Neural cell (in vitro differentiated cells): ENCODE data around the gene PAMR1. TPM values are rescaled to one million over a fixed set of nuclear protein-coding genes. Genes with fewer than 3 reads are reported as not detected.

Experiments used
- H2AFZ ChIP-seq: fragments of 200-600, 300-800 bp; sonication (generic), shearing (Covaris generic); 2 replicates; pipeline ENCODE4 v1.6.0; 2014; ENCODE audit warnings: low read depth, mild to moderate bottlenecking, antibody characterized with exemption, low read length, moderate library complexity
- H3F3A ChIP-seq: fragments of 200-600 bp; shearing (Covaris generic); 2 replicates; pipeline ENCODE4 v1.6.1; 2016; ENCODE audit warnings: mild to moderate bottlenecking, moderate library complexity, mixed read lengths, antibody characterized with exemption, low read length; ENCODE audit not compliant: insufficient read depth, poor library complexity, severe bottlenecking
- H3K27ac ChIP-seq: fragments of 200-600, 300-800 bp; sonication (generic), shearing (Covaris generic); 2 replicates; pipeline ENCODE4 v1.5.1; 2014; ENCODE audit warnings: mild to moderate bottlenecking, low read length, moderate library complexity
- H3K27me3 ChIP-seq: fragments of 300-800, 200-600 bp; sonication (generic), shearing (Covaris generic); 2 replicates; pipeline ENCODE4 v1.6.0; 2014; ENCODE audit warnings: mild to moderate bottlenecking, low read depth, low read length, moderate library complexity; ENCODE audit not compliant: insufficient read depth
- H3K36me3 ChIP-seq: fragments of 300-800, 200-600 bp; sonication (generic), shearing (Covaris generic); 2 replicates; pipeline ENCODE4 v1.5.1; 2014; ENCODE audit warnings: mild to moderate bottlenecking, antibody characterized with exemption, low read length, moderate library complexity; ENCODE audit not compliant: insufficient read depth
- H3K4me2 ChIP-seq: fragments of 300-800, 200-600 bp; sonication (generic), shearing (Covaris generic); 2 replicates; pipeline ENCODE4 v1.6.0; 2014; ENCODE audit warnings: mild to moderate bottlenecking, low read length
- H3K4me3 ChIP-seq: fragments of 300-800, 200-600 bp; sonication (generic), shearing (Covaris generic); 2 replicates; pipeline ENCODE4 v1.5.1; 2014; ENCODE audit warnings: mild to moderate bottlenecking, low read length, moderate library complexity
- H3K79me2 ChIP-seq: fragments of 200-600 bp; shearing (Covaris generic); replicated peaks from 2 replicates; pipeline ENCODE4 v1.6.0; 2014; ENCODE audit warnings: mild to moderate bottlenecking, low read length, moderate library complexity; ENCODE audit not compliant: insufficient read depth
- H3K9ac ChIP-seq: fragments of 300-800, 200-600 bp; sonication (generic), shearing (Covaris generic); 2 replicates; pipeline ENCODE4 v1.6.1; 2016; ENCODE audit warnings: mild to moderate bottlenecking, low read length, mixed read lengths
- H3K9me2 ChIP-seq: fragments of 200-600 bp; shearing (Covaris generic); 2 replicates; pipeline ENCODE4 v1.6.1; 2016; ENCODE audit warnings: mild to moderate bottlenecking, low read length, mixed read lengths; ENCODE audit not compliant: insufficient read depth
- H3K9me3 ChIP-seq: fragments of 200-600, 300-800 bp; sonication (generic), shearing (Covaris generic); 2 replicates; pipeline ENCODE4 v1.6.1; 2016; ENCODE audit warnings: mild to moderate bottlenecking, mixed run types, low read length, moderate library complexity, mixed read lengths
- H4K20me1 ChIP-seq: fragments of 200-600 bp; shearing (Covaris generic); 2 replicates; pipeline ENCODE4 v1.6.1; 2016; ENCODE audit warnings: mild to moderate bottlenecking, mixed run types; ENCODE audit not compliant: insufficient read depth
- CTCF ChIP-seq: fragments of 450-650 bp; IDR thresholded peaks from 2 replicates; pipeline ENCODE4 v1.5.1; 2014; ENCODE audit warnings: antibody characterized with exemption, mild to moderate bottlenecking, moderate library complexity; ENCODE audit not compliant: poor library complexity, severe bottlenecking
- EP300 ChIP-seq: fragments of 450-650 bp; conservative IDR thresholded peaks from 2 replicates; pipeline ENCODE4 v1.6.1; 2014; ENCODE audit warnings: antibody characterized with exemption, mild to moderate bottlenecking, moderate library complexity; ENCODE audit not compliant: poor library complexity, severe bottlenecking
- EZH2 ChIP-seq: fragments of 200-600, 300-800 bp; shearing (Covaris generic), sonication (generic); IDR thresholded peaks from 2 replicates; pipeline ENCODE4 v1.6.1; 2014; ENCODE audit warnings: antibody characterized with exemption, low read length, borderline replicate concordance, mild to moderate bottlenecking; ENCODE audit not compliant: insufficient read depth, poor library complexity, severe bottlenecking
- MXI1 ChIP-seq: fragments of 450-650 bp; conservative IDR thresholded peaks from 2 replicates; pipeline ENCODE4 v1.6.1; 2014; ENCODE audit warnings: antibody characterized with exemption, mild to moderate bottlenecking; ENCODE audit not compliant: poor library complexity, severe bottlenecking
- POLR2AphosphoS5 ChIP-seq: IDR thresholded peaks from 2 replicates; pipeline ENCODE4 v1.6.1; 2012
- RAD21 ChIP-seq: fragments of 450-650 bp; conservative IDR thresholded peaks from 2 replicates; pipeline ENCODE4 v1.6.1; 2014; ENCODE audit warnings: antibody characterized with exemption, mild to moderate bottlenecking, moderate library complexity
- REST ChIP-seq: IDR thresholded peaks from 2 replicates; pipeline ENCODE4 v1.6.1; 2012; ENCODE audit warnings: borderline replicate concordance
- SMC3 ChIP-seq: fragments of 450-650 bp; conservative IDR thresholded peaks from 2 replicates; pipeline ENCODE4 v1.6.1; 2014; ENCODE audit warnings: antibody characterized with exemption, mild to moderate bottlenecking, moderate library complexity; ENCODE audit not compliant: poor library complexity
- TAF1 ChIP-seq: IDR thresholded peaks from 2 replicates; pipeline ENCODE4 v1.6.1; 2012; ENCODE audit warnings: low read depth
- polyA plus RNA-seq: library from polyadenylated mRNA; depleted of rRNA; stranded (reverse); fragments of >200 nt; gene quantifications from 2 replicates; pipeline ENCODE4 v1.2.3, GENCODE V29; 2014

PAMR1 gene
- polyA plus RNA-seq, 1 donor from 2014 or later: 0.48 TPM

- Histone ChIP-seq H4K20me1 (no peaks in the 10 kb centered on the region), H3K36me3 (no peaks in the 10 kb centered on the region), H3K9me3 (no peaks in the 10 kb centered on the region), H3K27ac (no peak overlapping the region), H3F3A (no peaks in the 10 kb centered on the region), H3K9ac (no peak overlapping the region), H2AFZ (no peak overlapping the region), H3K4me2 (no peak overlapping the region), H3K27me3 (no peaks in the 10 kb centered on the region), H3K9me2 (no peaks in the 10 kb centered on the region), H3K4me3 (no peak overlapping the region), H3K79me2 (no peaks in the 10 kb centered on the region)
- TF ChIP-seq CTCF (no peak), MXI1 (no peak), REST (no peak), TAF1 (no peak), EZH2 (no peak), EP300 (no peak), SMC3 (no peak), POLR2AphosphoS5 (no peak), RAD21 (no peak)
Observed at GRCh38 chr11:35389897-35390465, 135.4 kb downstream of the PAMR1 start.

GRCh38 chr11:35389112-35389511 lies 136.3 kb downstream of the PAMR1 start:
- Histone ChIP-seq H3K9me2 (no peaks in the 10 kb centered on the region), H3K79me2 (no peaks in the 10 kb centered on the region), H3K4me2 (no peak overlapping the region), H2AFZ (no peak overlapping the region), H3K9ac (no peak overlapping the region), H4K20me1 (no peaks in the 10 kb centered on the region), H3K9me3 (no peaks in the 10 kb centered on the region), H3K36me3 (no peaks in the 10 kb centered on the region), H3F3A (no peaks in the 10 kb centered on the region), H3K4me3 (no peak overlapping the region), H3K27ac (no peak overlapping the region), H3K27me3 (no peaks in the 10 kb centered on the region)
- no peak for TF ChIP-seq POLR2AphosphoS5
- no peak for TF ChIP-seq MXI1
- TF ChIP-seq EP300: no peak

- H3K4me2 ChIP-seq: no peak overlapping the region
- H3K4me3 ChIP-seq: no peak overlapping the region
- H3K36me3 ChIP-seq: no peaks in the 10 kb centered on the region
- TF ChIP-seq TAF1 (no peak), SMC3 (no peak), EZH2 (no peak), RAD21 (no peak), MXI1 (no peak), CTCF (no peak), EP300 (no peak), POLR2AphosphoS5 (no peak), REST (no peak)
- no peak overlapping the region for H2AFZ ChIP-seq
- no peaks in the 10 kb centered on the region for H3K9me3 ChIP-seq
- peak overlapping the region; percentile 51 for H3K27ac ChIP-seq
- H4K20me1 ChIP-seq: no peaks in the 10 kb centered on the region
- H3F3A ChIP-seq: no peaks in the 10 kb centered on the region
- H3K9me2 ChIP-seq: no peaks in the 10 kb centered on the region
- no peaks in the 10 kb centered on the region for H3K79me2 ChIP-seq
- H3K9ac ChIP-seq: no peak overlapping the region
- no peaks in the 10 kb centered on the region for H3K27me3 ChIP-seq
Observed at GRCh38 chr11:35388061-35388460, 137.4 kb downstream of the PAMR1 start.
